Memory B cell (primary cell): ENCODE results near the gene ORM2.
"Not testable (repeated sequence)": the region's sequence is repeated elsewhere in the genome, so short reads cannot be mapped to it uniquely, and the experiment has no call there.

Experiments
- ATAC-seq: fragments of 150-1000 bp; cut with Tn5 transposase; 2 replicates; pipeline ENCODE4 v1.10.0; 2021; ENCODE audit warnings: low read depth, mild to moderate bottlenecking, moderate library complexity
- DNase-seq, 2 donors: peaks; one replicate each; pipeline ENCODE4 v3.0.0; 2022; ENCODE audit warnings: low spot score in 2 of 2
- H3K27ac Mint-ChIP-seq: one replicate; pipeline ENCODE4 v1.8.0; 2022; ENCODE audit warnings: mild to moderate bottlenecking, moderate library complexity, mixed read lengths
- H3K27me3 Mint-ChIP-seq: one replicate; pipeline ENCODE4 v1.8.0; 2022; ENCODE audit warnings: mixed read lengths
- H3K36me3 Mint-ChIP-seq: one replicate; pipeline ENCODE4 v1.8.0; 2022; ENCODE audit warnings: mild to moderate bottlenecking, mixed read lengths
- H3K4me1 Mint-ChIP-seq: one replicate; pipeline ENCODE4 v1.8.0; 2022; ENCODE audit warnings: mixed read lengths
- H3K4me3 Mint-ChIP-seq: one replicate; pipeline ENCODE4 v1.8.0; 2022; ENCODE audit warnings: mild to moderate bottlenecking, moderate library complexity, mixed read lengths
- H3K9me3 Mint-ChIP-seq: one replicate; pipeline ENCODE4 v1.8.0; 2022; ENCODE audit warnings: mixed read lengths

The ORM2 gene

GRCh38 chr9:114314256-114314867, 15.3 kb upstream of the ORM2 start:
- Mint-ChIP-seq H3K36me3 (peaks cover 5% of the 10 kb centered on the region), H3K9me3 (peaks cover 4% of the 10 kb centered on the region), H3K4me1 (no peaks in the 10 kb centered on the region), H3K27me3 (peaks cover 11% of the 10 kb centered on the region), H3K27ac (no peak overlapping the region), H3K4me3 (no peak overlapping the region)
- no peak for ATAC-seq
- no peak for DNase-seq

GRCh38 chr9:114314881-114315722, 14.6 kb upstream of the ORM2 start:
- Mint-ChIP-seq H3K36me3 (peaks cover 5% of the 10 kb centered on the region), H3K27me3 (peaks cover 11% of the 10 kb centered on the region), H3K27ac (no peak overlapping the region), H3K4me1 (no peaks in the 10 kb centered on the region), H3K9me3 (peaks cover 4% of the 10 kb centered on the region), H3K4me3 (no peak overlapping the region)
- ATAC-seq (no peak), DNase-seq (no peak)

GRCh38 chr9:114315723-114316363, 13.8 kb upstream of the ORM2 start:
- peaks cover 5% of the 10 kb centered on the region for H3K36me3 Mint-ChIP-seq
- peaks cover 4% of the 10 kb centered on the region for H3K9me3 Mint-ChIP-seq
- no peak overlapping the region for H3K4me3 Mint-ChIP-seq
- no peaks in the 10 kb centered on the region for H3K4me1 Mint-ChIP-seq
- ATAC-seq (no peak), DNase-seq (no peak)
- peaks cover 11% of the 10 kb centered on the region for H3K27me3 Mint-ChIP-seq
- H3K27ac Mint-ChIP-seq = no peak overlapping the region

- DNase-seq (no peak), ATAC-seq (no peak)
- H3K4me1 Mint-ChIP-seq = no peaks in the 10 kb centered on the region
- H3K27me3 Mint-ChIP-seq = peaks cover 11% of the 10 kb centered on the region
- peaks cover 4% of the 10 kb centered on the region for H3K9me3 Mint-ChIP-seq
- peaks cover 5% of the 10 kb centered on the region for H3K36me3 Mint-ChIP-seq
- no peak overlapping the region for H3K4me3 Mint-ChIP-seq
- no peak overlapping the region for H3K27ac Mint-ChIP-seq
Measured at GRCh38 chr9:114316605-114317230, 13.0 kb upstream of the ORM2 start.

- Mint-ChIP-seq H3K27ac (no peak overlapping the region), H3K4me3 (no peak overlapping the region), H3K4me1 (no peaks in the 10 kb centered on the region), H3K9me3 (peaks cover 4% of the 10 kb centered on the region), H3K27me3 (peaks cover 13% of the 10 kb centered on the region), H3K36me3 (peaks cover 5% of the 10 kb centered on the region)
- ATAC-seq = no peak
- DNase-seq = no peak
Measured at GRCh38 chr9:114317665-114318357, 11.9 kb upstream of the ORM2 start.

GRCh38 chr9:114318416-114318815, 11.3 kb upstream of the ORM2 start:
- Mint-ChIP-seq H3K36me3 (peaks cover 5% of the 10 kb centered on the region), H3K9me3 (peaks cover 4% of the 10 kb centered on the region), H3K27ac (no peak overlapping the region), H3K4me1 (no peaks in the 10 kb centered on the region), H3K27me3 (peaks cover 13% of the 10 kb centered on the region), H3K4me3 (no peak overlapping the region)
- DNase-seq (no peak), ATAC-seq (no peak)

- ATAC-seq (no peak), DNase-seq (no peak)
- H3K27me3 Mint-ChIP-seq = peaks cover 13% of the 10 kb centered on the region
- peaks cover 4% of the 10 kb centered on the region for H3K9me3 Mint-ChIP-seq
- no peaks in the 10 kb centered on the region for H3K4me1 Mint-ChIP-seq
- H3K4me3 Mint-ChIP-seq = no peak overlapping the region
- no peak overlapping the region for H3K27ac Mint-ChIP-seq
- H3K36me3 Mint-ChIP-seq = peaks cover 5% of the 10 kb centered on the region
Measured at GRCh38 chr9:114319147-114319546, 10.5 kb upstream of the ORM2 start.

- H3K27me3 Mint-ChIP-seq, DNase-seq, H3K36me3 Mint-ChIP-seq, ATAC-seq, H3K9me3 Mint-ChIP-seq, H3K4me3 Mint-ChIP-seq, H3K4me1 Mint-ChIP-seq, H3K27ac Mint-ChIP-seq: not testable (repeated sequence)
Measured at GRCh38 chr9:114320710-114321109, 9.0 kb upstream of the ORM2 start.

- Mint-ChIP-seq H3K27ac (no peak overlapping the region), H3K4me3 (no peak overlapping the region)
Measured at GRCh38 chr9:114321759-114322158, 7.9 kb upstream of the ORM2 start.

GRCh38 chr9:114322160-114322818, 7.4 kb upstream of the ORM2 start:
- not testable (repeated sequence) for H3K27me3 Mint-ChIP-seq, H3K36me3 Mint-ChIP-seq, H3K4me3 Mint-ChIP-seq, H3K27ac Mint-ChIP-seq, H3K4me1 Mint-ChIP-seq, H3K9me3 Mint-ChIP-seq, ATAC-seq, DNase-seq

More at GRCh38 chr9:114321759-114322158, 7.9 kb upstream of the ORM2 start:
- H3K36me3 Mint-ChIP-seq = no peaks in the 10 kb centered on the region
- ATAC-seq (no peak), DNase-seq (no peak)
- no peaks in the 10 kb centered on the region for H3K4me1 Mint-ChIP-seq
- peaks cover 7% of the 10 kb centered on the region for H3K27me3 Mint-ChIP-seq
- H3K9me3 Mint-ChIP-seq = no peaks in the 10 kb centered on the region

- not testable (repeated sequence) for H3K27me3 Mint-ChIP-seq, H3K4me3 Mint-ChIP-seq, ATAC-seq, H3K36me3 Mint-ChIP-seq, H3K4me1 Mint-ChIP-seq, H3K9me3 Mint-ChIP-seq, H3K27ac Mint-ChIP-seq, DNase-seq
Measured at GRCh38 chr9:114322831-114323531, 6.7 kb upstream of the ORM2 start, which contains the start of gene ORM1. ORM1 (plus strand) TSS chr9:114323098; CDS start chr9:114323134, 36 bp downstream.

GRCh38 chr9:114323849-114324248, 5.8 kb upstream of the ORM2 start:
- not testable (repeated sequence) for H3K4me3 Mint-ChIP-seq, ATAC-seq, H3K9me3 Mint-ChIP-seq, H3K4me1 Mint-ChIP-seq, H3K36me3 Mint-ChIP-seq, DNase-seq, H3K27ac Mint-ChIP-seq, H3K27me3 Mint-ChIP-seq

GRCh38 chr9:114324492-114324891, 5.2 kb upstream of the ORM2 start:
- H3K27me3 Mint-ChIP-seq = peaks cover 2% of the 10 kb centered on the region
- no peak for DNase-seq
- no peaks in the 10 kb centered on the region for H3K36me3 Mint-ChIP-seq
- H3K4me3 Mint-ChIP-seq = no peak overlapping the region
- no peaks in the 10 kb centered on the region for H3K4me1 Mint-ChIP-seq
- H3K9me3 Mint-ChIP-seq = no peaks in the 10 kb centered on the region
- ATAC-seq = no peak
- H3K27ac Mint-ChIP-seq = no peak overlapping the region
